Ovary (tissue), 3 donors: ENCODE measurements around the gene SURF6.

Source experiments
- CTCF ChIP-seq, 3 donors: fragments of 450-650 bp in 2 of 3; fragments of 200-600 bp in 1 of 3; IDR thresholded peaks; one replicate each; pipeline versions ENCODE4 v1.5.1 to v1.8.0; 2016 to 2022; ENCODE audit warnings: antibody characterized with exemption in 3 of 3, mild to moderate bottlenecking in 1 of 3
- EP300 ChIP-seq: sonication (generic); formaldehyde crosslinking; IDR thresholded peaks from one replicate; pipeline ENCODE4 v1.6.1; 2017; ENCODE audit warnings: antibody characterized with exemption
- POLR2A ChIP-seq: fragments of 450-650 bp; IDR thresholded peaks from one replicate; pipeline ENCODE4 v1.6.1; 2017; ENCODE audit warnings: antibody characterized with exemption, mild to moderate bottlenecking, moderate library complexity
- donor health status: DM: no; HTN: no; CAD: no.

- TF ChIP-seq CTCF (IDR thresholded peaks at IDR 0.05), result no peak
- no peak for TF ChIP-seq EP300
- no peak for TF ChIP-seq POLR2A
These were observed 8.0 kb downstream of the SURF6 start for GRCh38 chr9:133327834-133328484.
